Fibroblast of pulmonary artery (primary cell): ENCODE measurements around the gene CFAP74.

Experiments used
- DNase-seq: peaks from one replicate; pipeline ENCODE4 v3.0.0-alpha.2; 2010; ENCODE audit warnings: low read depth
- H3K4me3 ChIP-seq: replicated peaks from 2 replicates; pipeline ENCODE4 v1.5.1; 2011; ENCODE audit warnings: low read depth, mild to moderate bottlenecking, control low read depth, low read length, moderate library complexity
- TF ChIP-seq, protein P1 (sequence below): IDR thresholded peaks from 2 replicates; pipeline ENCODE4 v1.5.1; 2011; ENCODE audit warnings: mild to moderate bottlenecking, control low read depth, low read length, inconsistent platforms; ENCODE audit errors: missing control alignments

CFAP74 gene

DNA sequence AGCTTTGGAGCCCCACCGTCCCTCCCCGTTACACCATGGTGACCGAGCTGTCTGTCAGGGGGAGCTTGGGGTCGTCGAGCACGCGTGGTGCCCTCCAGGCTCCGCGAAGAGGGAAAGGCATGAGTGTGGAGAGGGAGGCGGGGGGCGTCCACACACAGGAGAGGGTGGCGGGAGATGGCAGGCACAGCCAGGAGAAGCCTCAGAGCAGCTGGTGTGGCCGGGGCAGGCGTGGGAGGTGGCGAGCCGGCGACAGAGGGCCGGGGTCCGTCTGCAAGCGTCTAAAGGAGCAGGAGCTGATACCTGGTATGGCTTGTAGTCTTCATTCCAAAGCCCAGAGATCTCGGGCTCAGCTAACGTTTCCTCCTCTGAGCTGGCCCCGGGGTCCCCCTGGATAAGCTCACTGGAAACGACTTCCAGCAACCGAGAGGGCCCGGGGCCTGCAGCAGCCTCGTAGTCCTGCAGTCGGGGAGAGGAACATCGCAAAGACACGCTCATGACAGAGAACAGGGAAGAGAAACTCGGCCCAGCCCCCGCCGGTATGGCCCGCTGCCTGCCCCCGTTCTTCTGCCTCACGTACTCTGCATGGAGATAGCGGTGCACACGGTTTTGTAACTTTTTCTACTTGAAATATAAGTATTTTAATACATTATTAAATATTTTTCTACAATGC lies 37.4 kb downstream of the CFAP74 start:
- no peak for DNase-seq
- TF ChIP-seq, protein P1, sequence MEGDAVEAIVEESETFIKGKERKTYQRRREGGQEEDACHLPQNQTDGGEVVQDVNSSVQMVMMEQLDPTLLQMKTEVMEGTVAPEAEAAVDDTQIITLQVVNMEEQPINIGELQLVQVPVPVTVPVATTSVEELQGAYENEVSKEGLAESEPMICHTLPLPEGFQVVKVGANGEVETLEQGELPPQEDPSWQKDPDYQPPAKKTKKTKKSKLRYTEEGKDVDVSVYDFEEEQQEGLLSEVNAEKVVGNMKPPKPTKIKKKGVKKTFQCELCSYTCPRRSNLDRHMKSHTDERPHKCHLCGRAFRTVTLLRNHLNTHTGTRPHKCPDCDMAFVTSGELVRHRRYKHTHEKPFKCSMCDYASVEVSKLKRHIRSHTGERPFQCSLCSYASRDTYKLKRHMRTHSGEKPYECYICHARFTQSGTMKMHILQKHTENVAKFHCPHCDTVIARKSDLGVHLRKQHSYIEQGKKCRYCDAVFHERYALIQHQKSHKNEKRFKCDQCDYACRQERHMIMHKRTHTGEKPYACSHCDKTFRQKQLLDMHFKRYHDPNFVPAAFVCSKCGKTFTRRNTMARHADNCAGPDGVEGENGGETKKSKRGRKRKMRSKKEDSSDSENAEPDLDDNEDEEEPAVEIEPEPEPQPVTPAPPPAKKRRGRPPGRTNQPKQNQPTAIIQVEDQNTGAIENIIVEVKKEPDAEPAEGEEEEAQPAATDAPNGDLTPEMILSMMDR, result no peak
- H3K4me3 ChIP-seq, result no peak overlapping the region

DNA sequence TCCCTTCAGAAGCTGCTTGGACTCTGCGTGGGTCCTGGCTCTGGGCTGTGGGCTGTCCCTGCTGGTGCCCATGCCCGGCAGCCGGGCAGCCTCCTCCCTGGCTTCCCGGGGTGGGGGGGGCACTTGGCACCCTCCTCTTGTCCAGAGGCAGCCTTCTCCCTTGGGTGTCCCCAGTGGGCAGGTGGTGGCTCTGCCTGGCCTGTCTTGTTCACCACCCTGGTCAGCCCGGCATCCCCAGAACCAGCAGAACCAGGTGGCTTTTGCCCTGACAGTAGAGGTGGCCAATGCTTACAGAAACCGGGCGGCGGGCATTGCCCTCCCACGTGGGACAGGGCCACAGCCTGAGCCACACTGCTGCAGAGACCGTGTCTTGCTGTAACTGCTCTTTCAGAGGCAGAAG lies 38.0 kb downstream of the CFAP74 start:
- no peak for DNase-seq
- TF ChIP-seq, protein P1, result no peak
- H3K4me3 ChIP-seq, result no peak overlapping the region

DNA sequence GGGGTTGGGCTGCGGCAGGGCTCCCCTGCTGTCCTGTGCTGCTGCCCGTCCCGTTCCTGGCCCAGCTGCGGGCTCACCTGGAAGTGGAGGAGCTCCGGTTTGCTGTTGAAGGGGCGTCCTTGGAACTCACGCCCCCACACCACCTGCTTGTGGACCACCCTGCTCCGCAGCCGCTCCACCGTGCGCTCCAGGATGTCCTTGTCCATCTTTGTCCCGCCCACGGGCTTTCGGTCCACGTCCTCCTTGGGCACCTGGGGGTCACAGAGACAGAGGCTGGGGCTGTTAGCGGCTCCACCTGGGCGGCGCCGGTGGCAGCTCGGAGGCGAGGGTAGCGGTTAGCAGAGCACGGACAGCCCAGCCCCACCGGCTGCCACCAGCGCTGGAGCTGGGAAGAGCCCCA lies 38.8 kb downstream of the CFAP74 start:
- TF ChIP-seq, protein P1, result no peak
- DNase-seq, result no peak
- no peak overlapping the region for H3K4me3 ChIP-seq

DNA sequence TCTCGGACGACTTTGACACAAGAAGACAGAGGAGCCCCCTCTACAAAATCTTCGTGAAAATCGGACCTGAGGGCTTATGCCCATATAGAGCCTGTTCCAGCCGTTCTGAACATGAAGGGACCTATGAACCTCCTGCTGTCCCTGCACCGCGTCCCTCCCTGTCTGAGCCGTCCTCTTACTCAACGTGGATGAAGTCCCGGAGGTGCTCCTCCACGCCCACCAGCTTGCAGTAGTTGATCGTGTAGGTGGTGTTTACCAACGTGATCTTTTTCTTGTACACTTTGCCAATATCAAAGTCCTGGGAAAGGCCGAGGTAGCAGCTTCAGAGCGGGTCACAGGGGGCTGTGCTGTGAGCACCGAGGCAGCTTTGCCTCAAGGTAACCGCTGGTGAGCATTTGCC lies 40.0 kb downstream of the CFAP74 start:
- no peak overlapping the region for H3K4me3 ChIP-seq
- TF ChIP-seq, protein P1, result no peak
- no peak for DNase-seq

DNA sequence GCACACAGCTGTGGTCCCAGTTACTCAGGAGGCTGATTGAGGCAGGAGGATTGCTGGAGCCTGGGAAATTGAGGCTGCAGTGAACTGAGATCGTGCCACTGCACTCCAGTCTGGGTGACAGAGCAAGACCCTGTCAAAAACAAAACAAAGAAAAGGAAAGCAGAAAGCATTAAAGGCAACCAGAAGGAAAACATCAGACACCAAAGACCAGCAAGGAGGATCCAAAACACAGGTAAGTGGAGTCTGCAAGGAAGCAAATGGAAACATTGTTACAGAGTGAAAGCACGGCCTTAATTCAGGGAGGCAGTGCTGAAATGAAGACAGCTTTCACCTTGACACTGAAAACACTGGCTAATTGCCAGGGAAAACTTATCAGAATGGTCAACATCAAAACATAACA lies 40.8 kb downstream of the CFAP74 start:
- H3K4me3 ChIP-seq, result no peak overlapping the region
- TF ChIP-seq, protein P1, result no peak
- DNase-seq, result no peak

DNA sequence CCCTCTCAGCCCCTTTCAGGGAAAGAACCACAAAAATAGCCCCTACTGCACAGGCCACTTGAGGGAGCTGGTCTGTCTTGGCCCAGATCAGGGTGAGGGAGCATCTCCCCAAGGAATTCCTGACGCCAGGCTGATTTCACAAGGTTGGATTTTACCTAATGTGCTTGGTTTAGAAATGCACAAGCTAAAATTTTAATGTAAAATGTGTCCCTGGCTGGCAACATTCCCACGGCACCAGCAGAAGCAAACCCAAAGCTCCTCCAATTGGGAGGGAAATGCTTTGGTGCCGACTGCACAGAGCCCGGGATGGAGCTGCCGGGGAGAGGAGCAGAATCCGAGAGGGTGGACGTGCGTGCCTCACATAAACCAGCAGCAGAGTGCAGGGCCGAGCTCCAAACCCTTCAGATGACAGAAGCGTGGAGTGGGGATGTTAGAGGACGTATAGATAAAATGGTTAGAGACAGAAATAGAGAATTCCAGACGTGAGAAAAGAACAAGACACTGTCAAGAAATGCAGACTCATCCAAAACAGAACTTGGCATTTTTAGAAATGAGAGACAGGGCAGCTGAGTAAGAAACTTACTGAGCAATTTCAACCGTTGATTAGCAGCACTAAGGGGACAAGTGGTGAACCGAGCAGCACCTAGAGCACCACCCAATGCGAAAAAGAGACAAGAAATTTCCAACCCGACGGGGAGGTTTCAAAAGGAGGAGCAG lies 42.9 kb downstream of the CFAP74 start:
- TF ChIP-seq, protein P1, result no peak
- H3K4me3 ChIP-seq, result no peak overlapping the region
- DNase-seq, result peak; percentile 73

DNA sequence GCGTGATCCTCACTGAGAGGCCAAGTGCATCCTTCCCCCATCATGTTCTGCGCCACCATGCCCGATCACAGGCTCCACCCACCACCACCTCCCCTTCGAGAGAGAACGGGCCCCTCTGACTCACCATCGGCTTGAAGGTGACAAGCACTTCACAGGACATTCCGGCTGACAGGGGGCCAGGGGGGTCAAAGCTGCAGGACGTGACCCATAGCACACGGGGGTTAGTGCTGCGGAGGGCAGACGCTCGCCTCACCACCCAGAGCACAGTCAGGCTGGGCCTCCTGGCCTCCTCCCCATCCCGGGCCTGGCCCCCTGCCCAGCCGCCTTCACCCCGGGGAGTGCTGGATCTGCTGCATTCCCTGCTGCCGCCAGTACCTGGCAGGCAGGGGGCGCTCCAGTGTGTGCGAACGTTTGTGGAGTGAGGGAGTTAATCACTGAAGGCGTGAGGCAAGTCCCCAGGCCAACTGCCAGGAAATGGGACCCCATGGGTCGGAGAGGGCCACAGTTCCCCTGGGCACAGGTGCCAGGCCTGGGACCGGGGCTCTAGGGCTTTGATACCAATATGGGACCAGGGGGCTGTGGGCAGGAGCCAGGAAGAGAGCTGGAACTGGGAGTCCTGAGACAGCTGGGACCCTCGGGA lies 43.6 kb downstream of the CFAP74 start:
- TF ChIP-seq, protein P1, result peak; percentile 76
- H3K4me3 ChIP-seq, result no peak overlapping the region
- DNase-seq, result peak; percentile 80
